HUES48 (cell line): Measurements from ENCODE around the gene SHCBP1L.
"Not testable (repeated sequence)": the region's sequence is repeated elsewhere in the genome, so short reads cannot be mapped to it uniquely, and the experiment has no call there.

Experiments
- H3K27ac ChIP-seq: one replicate; pipeline ENCODE4 v1.7.0; 2013; ENCODE audit warnings: low read depth, low read length, inconsistent platforms
- H3K27me3 ChIP-seq: 2 replicates; pipeline ENCODE4 v1.6.1; 2013; ENCODE audit warnings: mild to moderate bottlenecking, low read length; ENCODE audit not compliant: control insufficient read depth, insufficient read depth
- H3K36me3 ChIP-seq: 2 replicates; pipeline ENCODE4 v1.6.1; 2013; ENCODE audit warnings: low read length; ENCODE audit not compliant: control insufficient read depth, insufficient read depth
- H3K4me1 ChIP-seq: 2 replicates; pipeline ENCODE4 v1.6.1; 2013; ENCODE audit warnings: mild to moderate bottlenecking, low read length; ENCODE audit not compliant: control insufficient read depth, insufficient read depth
- H3K4me3 ChIP-seq: 2 replicates; pipeline ENCODE4 v1.5.1; 2013; ENCODE audit warnings: mild to moderate bottlenecking, low read depth, low read length
- H3K9ac ChIP-seq: 2 replicates; pipeline ENCODE4 v1.6.1; 2013; ENCODE audit warnings: mild to moderate bottlenecking, low read depth, low read length, moderate library complexity
- H3K9me3 ChIP-seq: 2 replicates; pipeline ENCODE4 v1.6.1; 2013; ENCODE audit warnings: low read length; ENCODE audit not compliant: control insufficient read depth, insufficient read depth

Gene SHCBP1L

DNA sequence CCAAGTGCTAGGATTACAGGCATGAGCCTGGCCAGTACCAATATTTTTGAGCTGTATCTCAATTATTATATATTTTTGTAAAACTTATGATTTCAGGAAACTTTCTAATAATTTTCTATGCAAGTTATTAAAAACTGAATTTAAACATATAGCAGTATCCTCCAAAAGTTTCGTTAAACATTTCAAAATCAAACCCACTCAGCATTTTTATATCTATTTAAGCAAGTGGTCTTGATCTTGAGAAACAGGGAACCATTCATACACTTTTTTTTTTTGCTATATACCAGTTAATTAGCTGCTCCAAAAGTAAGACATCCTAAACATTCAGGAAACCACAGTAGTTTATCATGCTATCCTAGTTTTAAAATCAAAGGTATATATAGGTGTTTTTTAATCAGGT lies 22.0 kb downstream of the SHCBP1L start:
- Histone ChIP-seq H3K27me3 (no peaks in the 10 kb centered on the region), H3K9ac (no peak overlapping the region), H3K27ac (no peak overlapping the region), H3K4me3 (no peak overlapping the region), H3K4me1 (no peaks in the 10 kb centered on the region), H3K36me3 (no peaks in the 10 kb centered on the region), H3K9me3 (no peaks in the 10 kb centered on the region; the same call in 1 of the 2 replicates)

DNA sequence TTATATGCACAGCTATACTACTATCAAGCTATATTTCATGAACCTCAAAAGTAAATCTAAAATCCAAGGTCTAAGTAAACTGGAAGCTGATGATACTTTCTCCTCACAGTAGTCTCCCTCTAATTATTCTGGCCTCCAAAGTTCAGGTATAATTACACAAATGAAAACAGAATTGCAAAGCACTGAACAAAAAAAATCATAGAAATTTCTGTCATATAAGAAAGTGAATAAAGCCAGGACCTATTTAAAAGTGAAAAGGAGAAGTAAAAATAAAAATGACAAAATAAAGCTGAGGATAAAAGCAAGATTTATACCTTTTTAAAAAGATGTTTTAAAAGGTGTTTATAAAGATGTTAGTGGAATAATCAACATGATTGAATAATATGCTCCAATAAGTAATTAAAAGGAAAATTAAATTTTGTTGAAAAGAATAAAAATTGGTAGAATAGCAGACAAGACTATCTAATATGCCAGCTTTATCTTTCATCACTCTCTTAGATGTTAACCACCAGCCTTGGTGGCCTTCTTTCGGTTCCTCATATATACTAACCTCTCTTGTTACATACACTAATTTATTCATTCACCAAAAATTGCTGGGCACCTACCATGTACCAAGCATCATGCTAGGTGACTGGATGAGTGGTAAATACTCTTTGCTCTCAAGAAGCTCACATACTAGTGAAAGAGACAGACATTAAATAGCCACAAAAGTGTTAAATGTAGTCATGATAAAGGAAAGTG lies 25.1 kb downstream of the SHCBP1L start:
- Histone ChIP-seq H3K4me3 (no peak overlapping the region), H3K9me3 (no peaks in the 10 kb centered on the region), H3K27me3 (no peaks in the 10 kb centered on the region), H3K36me3 (no peaks in the 10 kb centered on the region), H3K4me1 (no peaks in the 10 kb centered on the region), H3K9ac (no peak overlapping the region), H3K27ac (no peak overlapping the region)

DNA sequence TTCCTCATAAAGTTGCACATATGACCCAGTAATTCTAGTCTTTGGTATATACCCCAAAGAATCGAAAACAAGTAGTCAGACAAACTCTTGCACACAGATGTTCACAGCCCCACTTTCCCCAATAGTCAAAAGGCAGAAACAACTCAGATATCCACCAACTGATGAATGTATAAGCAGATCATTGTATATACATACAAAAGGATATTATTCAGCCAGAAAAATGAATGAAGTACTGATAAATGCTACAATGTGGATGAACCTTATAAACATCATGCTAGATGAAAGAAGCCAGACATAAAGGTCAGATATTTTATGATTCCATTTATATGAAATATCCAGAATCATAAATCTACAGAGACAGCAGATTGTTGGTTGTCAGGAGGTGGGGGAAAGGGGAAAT lies 27.3 kb downstream of the SHCBP1L start:
- Histone ChIP-seq H3K27me3 (no peaks in the 10 kb centered on the region), H3K9ac (no peak overlapping the region), H3K9me3 (no peaks in the 10 kb centered on the region), H3K4me1 (no peaks in the 10 kb centered on the region), H3K4me3 (no peak overlapping the region), H3K27ac (no peak overlapping the region), H3K36me3 (no peaks in the 10 kb centered on the region)

DNA sequence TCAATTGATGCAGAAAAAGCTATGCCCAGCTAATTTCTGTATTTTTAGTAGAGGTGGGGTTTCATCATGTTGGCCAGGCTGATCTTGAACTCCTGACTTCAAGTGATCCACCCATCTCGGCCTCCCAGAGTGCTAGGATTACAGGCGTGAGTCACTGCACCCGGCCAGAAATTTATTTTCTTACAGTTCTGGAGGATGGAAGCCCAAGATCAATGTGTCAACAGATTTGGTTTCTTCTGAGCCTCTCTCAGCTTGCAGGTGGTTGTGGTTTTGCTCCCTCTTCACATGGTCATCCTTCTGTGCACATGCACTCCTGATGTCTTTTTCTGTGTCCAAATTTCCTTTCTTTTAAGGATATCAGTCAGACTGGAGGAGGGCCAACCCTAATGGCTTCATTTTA lies 35.6 kb downstream of the SHCBP1L start:
- Histone ChIP-seq H3K27ac (no peak overlapping the region), H3K27me3 (no peaks in the 10 kb centered on the region), H3K4me1 (no peaks in the 10 kb centered on the region), H3K4me3 (no peak overlapping the region), H3K36me3 (no peaks in the 10 kb centered on the region), H3K9me3 (no peaks in the 10 kb centered on the region), H3K9ac (no peak overlapping the region)

DNA sequence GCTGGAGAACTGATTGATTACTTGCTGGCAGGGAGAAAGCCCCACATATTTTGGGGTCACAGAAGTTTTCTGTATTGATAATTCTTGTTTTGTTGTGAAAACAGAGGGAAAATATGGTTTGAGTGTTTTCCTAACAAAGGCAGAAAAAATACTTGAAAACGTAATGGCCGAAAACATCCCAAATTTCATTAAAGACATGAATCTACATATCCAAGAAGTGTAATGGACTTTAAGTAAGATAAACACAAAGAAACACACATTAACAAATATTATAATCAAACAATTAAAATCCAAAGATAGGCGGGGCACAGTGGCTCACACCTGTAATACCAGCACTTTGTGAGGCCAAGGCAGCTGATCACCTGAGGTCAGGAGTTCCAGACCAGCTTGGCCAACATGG lies 39.6 kb downstream of the SHCBP1L start:
- Histone ChIP-seq H3K9me3 (no peaks in the 10 kb centered on the region), H3K9ac (no peak overlapping the region), H3K36me3 (no peaks in the 10 kb centered on the region), H3K4me3 (no peak overlapping the region), H3K27ac (no peak overlapping the region), H3K27me3 (no peaks in the 10 kb centered on the region), H3K4me1 (peaks cover 14% of the 10 kb centered on the region)

DNA sequence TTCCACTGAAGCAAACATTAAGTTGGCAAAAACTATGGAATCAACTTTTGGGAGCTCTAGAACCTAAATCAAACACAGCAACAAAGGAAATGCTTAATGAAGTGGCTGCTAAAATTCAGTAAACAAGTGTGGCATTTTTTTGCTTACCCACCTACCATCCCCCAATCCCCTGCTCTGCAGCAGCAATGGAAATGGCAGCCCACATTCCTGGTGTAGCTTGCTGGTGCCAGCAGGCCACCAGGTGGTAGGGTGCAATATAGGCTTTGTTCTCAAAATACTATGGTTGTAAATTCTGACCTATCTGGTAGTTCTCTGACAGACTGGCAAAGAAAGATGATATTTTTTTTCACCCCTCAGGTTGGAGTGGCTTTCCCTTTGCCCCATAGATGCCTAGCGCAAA lies 42.8 kb downstream of the SHCBP1L start:
- no peaks in the 10 kb centered on the region for H3K36me3 ChIP-seq
- H3K27me3 ChIP-seq = no peaks in the 10 kb centered on the region
- H3K9ac ChIP-seq = no peak overlapping the region
- H3K27ac ChIP-seq = no peak overlapping the region
- no peaks in the 10 kb centered on the region for H3K9me3 ChIP-seq
- peaks cover 14% of the 10 kb centered on the region for H3K4me1 ChIP-seq
- H3K4me3 ChIP-seq = no peak overlapping the region

DNA sequence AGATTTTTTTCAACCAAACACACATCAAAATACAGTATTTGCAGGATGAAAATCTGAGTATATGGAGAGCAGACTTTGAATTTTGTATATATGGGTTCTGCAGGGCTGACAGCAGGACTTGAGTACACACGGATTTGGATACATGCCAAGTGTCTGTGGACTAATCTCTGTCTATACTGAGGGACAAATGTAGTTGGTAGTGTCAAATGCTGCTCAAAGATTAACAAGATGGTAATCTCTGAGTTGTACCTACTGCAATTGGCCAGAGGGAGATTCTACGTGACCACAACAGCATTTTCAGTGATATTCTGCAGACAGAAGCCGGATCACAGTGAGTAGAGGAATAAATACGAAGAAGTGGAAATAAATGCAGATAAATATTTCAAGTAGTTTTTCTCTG lies 43.4 kb downstream of the SHCBP1L start:
- Histone ChIP-seq H3K9ac (no peak overlapping the region), H3K4me1 (peaks cover 14% of the 10 kb centered on the region), H3K27ac (no peak overlapping the region), H3K4me3 (no peak overlapping the region), H3K9me3 (no peaks in the 10 kb centered on the region), H3K27me3 (no peaks in the 10 kb centered on the region), H3K36me3 (no peaks in the 10 kb centered on the region)

DNA sequence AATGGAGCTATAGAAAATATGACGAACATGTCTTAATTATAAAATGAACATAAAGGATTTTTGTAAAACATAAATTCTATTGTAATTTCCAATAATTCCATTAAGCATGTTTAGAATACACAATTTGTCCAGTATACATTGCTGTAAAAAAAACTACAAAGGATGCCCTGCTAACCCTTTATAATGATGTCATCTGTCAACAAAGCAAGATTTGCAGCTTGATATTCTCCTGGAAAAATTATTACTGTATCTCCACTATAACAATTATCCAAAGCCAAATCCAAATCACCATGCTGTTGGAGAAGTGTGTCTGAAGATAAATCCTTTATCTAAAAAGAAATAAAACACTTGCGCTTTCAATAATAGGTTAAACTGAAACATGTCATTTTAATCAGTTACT lies 47.6 kb downstream of the SHCBP1L start:
- H3K9ac ChIP-seq = no peak overlapping the region
- no peaks in the 10 kb centered on the region for H3K27me3 ChIP-seq

DNA sequence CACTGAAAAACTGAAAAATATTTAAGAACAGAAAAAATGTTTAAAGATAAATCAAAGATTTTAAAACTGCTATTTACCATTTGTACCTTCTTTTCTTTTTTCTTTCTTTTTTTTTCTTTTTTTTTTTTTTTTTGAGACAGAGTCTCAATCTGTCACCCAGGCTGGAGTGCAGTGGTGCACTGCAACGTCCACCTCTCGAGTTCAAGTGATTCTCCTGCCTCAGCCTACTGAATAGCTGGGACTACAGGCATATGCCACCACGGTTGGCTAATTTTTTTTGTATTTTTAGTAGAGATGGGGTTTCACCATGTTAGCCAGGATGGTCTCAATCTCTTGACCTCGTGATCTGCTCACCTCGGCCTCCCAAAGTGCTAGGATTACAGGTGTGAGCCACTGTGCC lies 51.0 kb downstream of the SHCBP1L start:
- not testable (repeated sequence) for H3K4me3 ChIP-seq, H3K4me1 ChIP-seq, H3K36me3 ChIP-seq, H3K9ac ChIP-seq, H3K27me3 ChIP-seq, H3K9me3 ChIP-seq, H3K27ac ChIP-seq

More for the DNA sequence above, 47.6 kb downstream of the SHCBP1L start:
- H3K36me3 ChIP-seq = no peaks in the 10 kb centered on the region
- no peak overlapping the region for H3K27ac ChIP-seq
- peaks cover 10% of the 10 kb centered on the region for H3K4me1 ChIP-seq
- no peak overlapping the region for H3K4me3 ChIP-seq
- no peaks in the 10 kb centered on the region for H3K9me3 ChIP-seq

DNA sequence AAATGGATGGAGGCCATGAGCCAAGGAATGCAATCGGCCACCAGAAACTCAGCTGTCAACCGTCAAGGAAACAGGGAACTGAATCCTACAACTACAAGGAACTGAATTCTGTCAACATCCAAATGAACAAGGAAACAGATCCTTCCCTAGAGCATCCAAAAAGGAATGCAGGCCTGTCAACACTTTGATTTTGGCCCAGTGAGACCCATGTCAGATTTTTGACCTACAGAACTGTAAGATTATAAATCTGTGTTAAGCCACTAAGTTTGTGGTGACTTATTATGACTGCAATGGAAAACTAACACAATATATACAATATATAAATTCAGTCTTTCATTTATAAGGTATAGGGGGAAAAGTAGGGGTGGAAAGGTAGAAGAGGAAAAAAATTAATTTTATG lies 55.3 kb downstream of the SHCBP1L start:
- Histone ChIP-seq H3K4me1 (no peaks in the 10 kb centered on the region), H3K9me3 (no peaks in the 10 kb centered on the region), H3K36me3 (no peaks in the 10 kb centered on the region), H3K27me3 (no peaks in the 10 kb centered on the region), H3K9ac (no peak overlapping the region), H3K4me3 (no peak overlapping the region), H3K27ac (no peak overlapping the region)

DNA sequence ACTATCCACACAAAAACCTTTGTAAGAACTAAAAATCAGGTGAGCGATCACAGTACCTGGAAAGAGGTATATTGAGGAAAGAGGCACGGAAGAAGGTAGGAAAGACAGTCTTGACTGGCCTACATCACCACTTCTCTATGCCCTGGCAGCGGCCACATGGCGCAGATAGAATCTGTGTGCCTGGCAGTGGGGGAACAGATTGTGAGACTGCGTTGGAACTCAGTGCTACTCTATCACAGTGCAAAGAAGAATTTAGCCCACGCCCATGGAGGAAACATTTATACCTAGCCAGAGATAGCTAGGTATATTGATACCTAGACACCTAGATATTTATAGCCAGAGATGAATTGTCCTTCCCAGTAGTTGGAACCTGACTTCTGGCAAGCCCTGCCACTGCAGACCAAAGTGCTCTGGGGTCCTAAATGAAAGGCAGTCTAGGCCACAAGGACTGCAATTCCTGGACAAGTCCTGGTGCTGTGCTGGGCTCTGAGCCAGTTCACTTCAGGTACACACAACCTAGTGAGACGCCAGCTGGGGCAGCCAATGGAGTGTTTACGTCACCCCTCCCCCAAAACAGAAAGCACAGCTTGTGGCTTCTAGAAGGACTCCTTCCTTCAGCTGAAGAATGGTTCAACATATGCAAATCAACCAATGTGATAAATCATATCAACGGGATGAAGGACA lies 61.9 kb downstream of the SHCBP1L start:
- Histone ChIP-seq H3K9me3 (no peaks in the 10 kb centered on the region), H3K27me3 (no peaks in the 10 kb centered on the region), H3K36me3 (peaks cover 31% of the 10 kb centered on the region), H3K4me1 (0 out of 2 replicates have a peak, but pooled peaks cover 4% of the 10 kb centered on the region), H3K9ac (no peak overlapping the region), H3K4me3 (no peak overlapping the region), H3K27ac (no peak overlapping the region)
